Cortex of kidney (tissue), 1 donor: Measurements from ENCODE around the gene CAMKMT.
"Not testable (repeated sequence)": the region's sequence is repeated elsewhere in the genome, so short reads cannot be mapped to it uniquely, and the experiment has no call there.

Source experiments
- DNase-seq: peaks from one replicate; lab custom pipeline; 2025; lab: John Stamatoyannopoulos, UW

The CAMKMT gene

DNA sequence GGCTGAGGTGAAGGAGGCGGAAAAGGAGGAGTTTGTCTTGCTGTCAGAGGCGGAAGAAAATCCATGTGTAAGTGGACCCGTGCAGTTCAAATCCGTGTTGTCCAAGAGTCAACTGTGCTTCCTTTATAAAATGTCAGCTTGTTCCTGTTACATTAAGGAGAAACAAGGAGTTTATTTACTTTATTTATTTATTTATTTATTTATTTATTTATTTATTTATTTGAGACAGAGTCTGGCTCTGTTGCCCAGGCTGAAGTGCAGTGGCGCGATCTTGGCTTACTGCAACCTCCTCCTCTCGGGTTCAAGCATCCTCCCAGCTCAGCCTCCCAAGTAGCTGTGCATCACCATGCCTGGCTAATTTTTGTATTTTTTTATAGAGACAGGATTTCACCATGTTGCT is 143.9 kb downstream of the CAMKMT start:
- not testable (repeated sequence) for DNase-seq

DNA sequence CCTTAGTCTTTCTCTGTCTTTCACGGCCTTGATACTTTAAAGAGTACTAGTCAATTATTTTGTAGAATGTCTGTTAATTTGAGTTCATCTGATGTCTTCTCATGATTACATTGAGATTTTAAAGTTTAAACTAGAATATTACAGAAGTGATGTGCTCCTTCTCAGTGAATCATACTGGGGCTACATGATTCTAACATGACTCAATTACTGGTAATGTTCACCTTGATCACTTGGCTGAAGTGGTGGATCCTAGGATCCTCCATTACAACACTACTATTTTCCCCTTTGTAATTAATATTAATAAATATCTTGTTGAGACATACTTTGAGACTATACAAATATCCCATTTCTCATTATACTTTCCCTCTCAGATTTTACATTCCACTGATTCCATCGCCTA is 148.5 kb downstream of the CAMKMT start:
- no peak for DNase-seq

DNA sequence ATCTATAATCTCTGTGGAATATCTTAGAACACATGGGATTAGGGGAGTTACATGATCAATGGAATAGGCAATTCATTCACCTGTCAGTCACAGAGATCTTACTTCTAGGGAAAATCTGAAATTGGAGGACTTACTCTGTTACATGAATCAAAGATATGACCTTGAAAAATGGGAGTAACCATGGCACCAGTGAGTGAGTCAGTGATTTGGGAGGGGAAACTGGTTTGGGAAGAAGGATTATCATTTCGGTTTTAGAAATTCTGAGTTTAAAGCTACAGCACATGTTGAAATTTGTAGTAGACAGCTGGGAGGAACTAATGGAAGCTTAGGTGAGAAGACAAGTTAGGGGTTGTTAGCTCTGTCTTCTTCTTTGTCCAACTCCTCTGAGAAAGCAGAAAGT is 153.7 kb downstream of the CAMKMT start:
- DNase-seq: no peak

DNA sequence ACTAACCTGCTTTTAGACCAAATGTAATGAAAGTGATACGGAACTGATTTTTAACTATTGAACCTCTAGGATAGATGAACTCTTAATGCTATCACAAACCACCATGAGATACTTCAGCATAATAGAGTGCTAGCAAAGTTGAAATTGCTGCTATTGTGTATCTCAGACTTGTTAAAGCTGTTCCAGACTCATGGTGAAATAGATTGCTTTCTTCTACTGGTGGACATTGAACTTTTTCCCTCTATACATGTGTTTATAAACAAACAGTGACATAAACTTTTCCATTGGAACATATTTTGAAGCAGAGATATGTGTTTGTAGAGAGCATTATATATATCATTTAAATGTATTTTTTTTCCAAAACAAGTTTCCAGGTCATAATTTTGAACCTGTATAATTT is 157.3 kb downstream of the CAMKMT start:
- DNase-seq: no peak

DNA sequence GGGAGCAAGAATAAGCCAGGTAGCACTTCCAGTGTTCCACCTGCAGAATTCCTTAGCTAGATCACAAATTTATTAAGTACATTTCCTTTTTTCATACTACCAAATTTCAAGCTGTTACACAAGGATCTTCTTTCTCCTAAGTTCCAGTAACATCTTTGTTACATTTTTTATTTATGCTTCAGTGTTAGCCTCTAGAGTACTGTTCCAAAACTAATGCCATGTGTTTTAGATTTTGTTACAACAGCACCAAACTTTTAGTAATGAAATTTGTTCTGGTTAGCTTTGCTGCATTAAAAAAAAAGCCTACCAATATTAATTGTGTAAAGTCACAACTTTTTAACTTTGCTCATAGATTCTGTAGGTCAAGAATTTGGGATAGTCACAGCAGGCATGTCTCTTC is 161.1 kb downstream of the CAMKMT start:
- DNase-seq: no peak

DNA sequence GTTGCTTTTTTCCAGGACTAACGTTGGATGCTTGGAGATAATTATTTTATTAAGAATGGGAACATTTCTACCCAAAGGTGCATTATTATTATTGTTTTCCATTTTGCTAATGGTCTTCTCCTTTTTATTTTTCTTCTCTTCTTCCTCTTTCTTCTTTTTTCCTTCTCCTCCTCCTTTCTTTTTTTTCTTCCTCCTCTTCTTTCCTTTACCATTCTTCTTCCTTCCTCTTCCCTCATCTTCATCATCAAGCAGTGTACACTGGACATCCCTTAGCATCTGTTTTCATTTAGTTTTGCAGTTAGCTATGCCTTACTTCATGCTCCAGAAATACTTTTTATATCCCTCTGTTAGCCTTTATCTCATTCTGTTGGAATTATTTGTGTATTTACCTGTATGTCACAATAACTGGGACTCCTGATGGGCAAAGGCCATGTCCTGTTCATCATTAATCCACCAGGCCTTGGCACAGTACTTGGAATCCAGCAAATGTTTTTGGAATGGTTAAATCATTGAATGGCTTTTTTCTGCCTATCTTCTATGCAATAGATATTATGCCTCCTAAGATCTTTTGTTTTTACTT is 162.7 kb downstream of the CAMKMT start:
- no peak for DNase-seq

DNA sequence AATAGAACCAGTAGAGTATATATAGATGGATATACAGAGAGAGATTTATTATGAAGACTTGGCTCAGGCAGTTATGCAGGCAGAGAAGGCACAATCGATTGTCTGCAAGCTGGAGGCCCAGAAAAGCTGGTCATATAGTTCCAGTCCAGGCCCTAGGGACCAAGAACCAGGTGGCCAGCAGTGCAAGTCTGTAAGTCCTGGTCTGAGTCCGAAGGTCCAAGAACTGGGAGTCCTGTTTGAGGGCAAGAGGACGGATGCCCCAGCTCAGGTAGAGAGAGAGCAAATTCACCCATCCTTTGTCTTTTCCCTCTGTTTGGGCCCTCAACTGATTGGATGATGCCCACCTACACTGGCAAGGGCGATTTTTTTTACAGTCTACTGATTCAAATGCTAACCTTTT is 164.6 kb downstream of the CAMKMT start:
- DNase-seq: no peak

DNA sequence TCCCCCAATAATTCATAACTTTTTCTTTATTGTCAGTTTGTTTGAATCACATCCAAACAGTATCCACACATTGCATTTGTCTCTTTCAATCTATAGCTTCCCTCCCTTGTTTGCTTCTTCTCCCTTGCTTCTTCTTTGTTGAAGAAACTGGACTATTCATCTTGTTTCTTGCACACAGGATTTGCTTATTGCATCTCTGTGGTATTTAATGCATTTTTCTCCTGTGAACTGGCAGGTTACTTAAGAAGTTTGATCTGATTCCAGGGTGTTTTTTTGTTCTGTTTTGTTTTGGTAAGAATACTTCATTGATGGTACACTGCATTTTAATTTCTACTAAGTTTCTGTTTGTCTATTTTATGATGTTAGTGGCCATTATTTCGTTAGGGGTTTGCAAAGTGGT is 166.8 kb downstream of the CAMKMT start:
- DNase-seq: no peak

DNA sequence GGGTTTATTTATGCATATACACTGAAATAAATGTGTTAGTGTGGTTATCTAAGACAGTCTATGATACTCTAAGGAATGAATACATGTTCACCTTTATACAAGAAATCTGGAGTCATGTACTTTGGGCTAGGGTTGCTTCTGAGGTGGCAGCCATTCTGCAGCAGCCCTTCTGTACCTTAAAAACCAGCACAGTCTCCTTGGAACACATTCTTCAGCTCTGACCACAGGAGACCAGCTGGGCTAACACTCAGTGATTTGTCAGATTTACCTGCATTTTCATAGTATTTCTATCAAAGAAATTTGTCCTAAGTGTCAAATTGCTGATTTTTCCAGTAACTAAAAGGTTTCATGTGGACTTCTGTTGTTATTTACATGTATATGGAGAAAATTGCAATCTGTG is 167.7 kb downstream of the CAMKMT start:
- DNase-seq: no peak

DNA sequence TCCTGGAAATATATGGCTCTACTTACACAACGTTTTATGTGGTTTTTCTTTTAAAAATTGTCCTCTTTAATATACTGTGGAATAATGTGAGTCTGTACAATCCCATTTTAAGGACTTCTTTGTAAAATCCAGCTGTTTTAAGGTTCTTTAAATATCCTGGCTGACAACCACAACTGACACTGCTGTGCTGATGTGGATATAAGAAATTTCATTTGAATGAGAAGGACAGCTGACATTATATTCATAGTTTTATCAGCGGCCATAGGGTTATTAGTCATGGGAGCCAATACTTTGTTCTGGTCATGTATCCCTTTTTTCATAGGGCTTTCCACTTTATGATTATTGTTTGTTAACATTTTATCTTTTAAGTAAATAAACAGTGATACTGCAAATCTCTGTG is 169.5 kb downstream of the CAMKMT start:
- DNase-seq: no peak

DNA sequence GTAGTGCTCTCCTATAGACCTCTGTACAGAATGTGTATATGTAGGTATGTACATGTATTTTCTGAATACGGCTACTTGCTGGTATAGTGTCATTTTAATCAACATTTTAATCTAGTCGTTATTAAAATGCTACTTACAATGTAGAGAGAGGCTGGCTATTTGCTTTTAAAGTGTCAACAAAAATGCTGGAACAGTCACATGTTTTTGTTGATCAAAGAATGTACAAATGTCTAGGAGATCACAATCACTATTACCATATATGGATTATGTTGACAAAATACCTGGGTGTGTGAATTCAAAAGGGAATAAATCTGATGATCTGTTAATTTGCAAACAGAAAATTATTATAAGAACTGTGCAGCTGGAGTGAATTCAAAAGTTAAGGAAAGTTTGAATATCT is 170.3 kb downstream of the CAMKMT start:
- no peak for DNase-seq

DNA sequence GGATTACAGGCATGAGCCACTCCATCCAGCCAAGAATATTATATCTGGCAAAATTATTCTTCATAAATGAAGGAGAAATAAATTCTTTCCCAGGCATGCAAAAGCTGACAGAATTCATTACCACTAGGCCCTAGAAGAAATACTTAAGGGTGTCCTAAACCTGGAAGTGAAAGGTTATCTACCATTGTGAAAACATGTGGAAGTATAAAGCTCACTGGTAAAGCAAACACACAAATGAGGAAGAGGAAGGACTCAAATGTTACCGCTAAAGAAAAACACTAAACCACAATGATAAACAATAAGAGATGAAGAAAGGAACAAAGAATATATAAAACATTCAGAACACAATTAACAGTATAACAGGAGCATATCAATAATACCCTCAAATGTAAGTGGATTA is 171.8 kb downstream of the CAMKMT start:
- DNase-seq: no peak

DNA sequence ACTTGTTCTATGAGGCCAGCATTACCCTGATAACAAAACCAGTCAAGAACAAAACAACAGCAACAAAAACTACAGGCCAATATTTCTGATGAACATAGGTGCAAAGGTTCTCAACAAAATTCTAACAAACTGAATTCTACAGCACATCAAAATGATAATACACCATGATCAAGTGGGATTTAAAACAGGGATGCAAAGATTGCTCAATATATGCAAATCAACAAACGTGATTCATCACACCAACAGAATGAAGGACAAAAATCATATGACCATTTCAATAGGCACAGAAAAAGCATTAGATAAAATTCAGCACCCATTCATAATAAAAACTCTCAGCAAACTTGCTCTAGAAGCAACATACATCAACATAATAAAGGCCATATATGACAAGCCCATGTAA is 173.6 kb downstream of the CAMKMT start:
- no peak for DNase-seq

DNA sequence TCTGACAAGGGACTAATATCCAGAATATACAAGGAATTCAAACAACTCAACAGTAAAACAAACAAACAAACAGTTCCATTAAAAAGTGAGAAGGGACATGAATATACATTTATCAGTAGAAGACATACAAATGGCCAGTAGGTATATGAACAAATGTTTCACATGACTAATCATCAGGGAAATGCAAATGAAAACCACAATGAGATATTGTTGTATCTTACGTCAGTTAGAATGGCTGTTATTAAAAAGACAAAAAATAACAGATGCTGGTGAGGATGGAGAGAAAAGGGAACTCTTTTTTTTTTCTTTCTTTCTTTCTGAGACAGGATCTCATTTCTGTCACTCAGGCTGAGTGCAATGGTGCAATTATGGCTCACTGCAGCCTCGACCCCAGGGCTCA is 175.5 kb downstream of the CAMKMT start:
- no peak for DNase-seq

DNA sequence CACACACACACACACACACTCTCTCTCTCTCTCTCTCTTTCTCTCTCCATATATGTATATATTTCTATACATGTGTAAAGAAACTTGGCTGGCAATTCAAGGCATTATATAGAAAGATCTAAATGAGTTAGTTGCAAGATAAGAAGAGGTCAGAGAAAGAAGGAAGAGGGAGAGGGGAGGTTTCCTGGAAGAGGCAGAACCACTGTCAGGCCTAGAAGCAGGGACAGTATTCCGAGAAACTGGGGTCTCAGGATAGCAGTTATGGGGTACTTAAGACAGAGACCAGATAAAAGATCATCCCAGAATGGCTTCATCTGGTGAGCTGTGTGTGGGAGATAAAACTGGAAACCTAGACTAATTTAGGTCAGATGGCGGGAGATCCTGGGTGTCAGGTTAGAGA is 180.8 kb downstream of the CAMKMT start:
- no peak for DNase-seq

DNA sequence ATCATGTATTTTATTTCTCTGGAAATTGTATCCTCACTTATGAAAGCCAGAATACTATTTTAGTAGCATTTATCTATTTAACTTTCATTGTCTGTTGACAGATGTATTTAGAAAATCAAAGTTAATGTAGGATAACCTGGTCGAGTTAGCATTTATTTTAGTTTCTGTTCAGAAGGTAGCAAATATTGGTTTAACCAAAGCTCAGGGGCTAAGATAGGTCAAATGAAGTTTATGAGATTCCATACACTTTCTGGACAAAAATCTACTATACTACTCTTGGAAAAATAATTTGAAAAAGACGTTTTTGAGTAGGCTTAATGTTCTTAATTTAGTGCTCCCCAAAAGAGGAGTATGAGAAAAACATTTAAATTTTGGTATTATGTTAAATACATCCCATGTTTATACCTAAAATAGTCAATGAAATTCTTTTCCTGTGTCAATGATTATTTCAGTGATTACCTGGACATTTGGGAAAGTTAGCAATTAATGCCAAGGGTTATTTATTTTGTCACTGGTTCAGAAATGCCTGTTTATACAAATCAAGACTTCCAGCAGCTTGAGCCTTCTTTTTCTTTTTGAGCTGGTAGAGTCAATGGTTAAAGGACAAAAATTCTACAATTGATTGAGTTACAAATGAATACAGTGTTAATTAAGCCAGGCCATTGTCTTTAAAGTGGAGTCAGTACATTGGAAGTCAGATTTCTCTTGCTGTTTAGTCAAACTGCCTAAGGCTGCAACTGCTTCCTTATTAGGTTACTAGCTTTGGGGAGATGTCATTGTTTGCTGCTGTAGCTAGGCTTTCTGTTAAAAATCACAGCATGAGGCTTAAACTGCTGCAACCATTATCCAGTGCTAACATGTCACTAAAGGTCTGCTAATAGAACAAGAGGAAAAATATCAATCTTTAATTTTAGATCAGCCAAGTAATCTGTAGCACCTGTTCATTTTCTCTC is 182.3 kb downstream of the CAMKMT start:
- DNase-seq: no peak

DNA sequence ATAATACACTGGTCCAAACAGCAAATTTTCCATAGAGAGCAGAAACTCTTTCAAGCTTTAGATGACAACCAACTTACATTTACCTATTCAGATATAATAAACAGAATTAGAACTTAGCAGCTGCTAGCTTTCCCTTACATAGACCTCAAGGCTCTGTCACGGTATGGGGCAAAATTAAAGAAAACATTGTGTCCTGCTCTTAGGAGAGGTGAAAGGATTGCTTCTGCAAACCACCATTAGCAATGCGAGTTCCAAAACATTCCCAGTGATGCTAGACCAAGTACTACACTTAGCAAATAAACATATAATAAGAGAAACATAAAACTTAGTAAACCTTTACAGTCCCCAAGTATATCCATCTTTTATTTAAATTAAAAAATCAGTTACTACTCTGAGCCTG is 183.3 kb downstream of the CAMKMT start:
- no peak for DNase-seq

DNA sequence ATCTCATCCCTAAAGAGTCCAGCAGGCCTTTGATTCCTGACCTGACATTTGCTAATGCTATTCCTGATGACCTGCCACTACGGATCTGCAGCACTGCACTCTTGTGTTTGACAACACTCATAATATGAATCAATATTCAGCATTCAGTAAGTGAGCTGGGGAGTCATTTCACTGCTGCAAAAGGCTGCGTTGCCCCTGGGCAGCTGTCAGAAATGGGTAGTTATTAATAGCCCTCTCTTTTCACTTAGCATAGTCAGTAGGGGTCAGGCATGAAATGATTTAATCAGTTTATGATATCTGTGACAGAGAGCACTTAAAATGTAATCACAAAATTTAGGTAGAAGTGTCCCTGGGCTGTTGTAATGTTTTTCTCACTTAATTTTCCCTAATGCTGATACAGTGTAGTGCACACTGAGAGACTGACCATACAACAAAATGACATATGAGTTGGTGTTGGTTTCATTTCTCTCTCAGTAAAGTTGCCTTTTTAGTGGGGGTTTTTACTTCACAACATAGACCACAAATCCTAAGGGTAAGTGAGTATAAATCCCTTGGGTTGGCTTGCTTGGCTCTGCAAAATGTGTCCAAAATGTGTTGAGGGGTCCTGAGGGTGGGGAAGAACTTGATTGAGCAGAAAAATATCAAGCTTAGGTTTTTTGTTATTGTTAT is 184.8 kb downstream of the CAMKMT start:
- no peak for DNase-seq

DNA sequence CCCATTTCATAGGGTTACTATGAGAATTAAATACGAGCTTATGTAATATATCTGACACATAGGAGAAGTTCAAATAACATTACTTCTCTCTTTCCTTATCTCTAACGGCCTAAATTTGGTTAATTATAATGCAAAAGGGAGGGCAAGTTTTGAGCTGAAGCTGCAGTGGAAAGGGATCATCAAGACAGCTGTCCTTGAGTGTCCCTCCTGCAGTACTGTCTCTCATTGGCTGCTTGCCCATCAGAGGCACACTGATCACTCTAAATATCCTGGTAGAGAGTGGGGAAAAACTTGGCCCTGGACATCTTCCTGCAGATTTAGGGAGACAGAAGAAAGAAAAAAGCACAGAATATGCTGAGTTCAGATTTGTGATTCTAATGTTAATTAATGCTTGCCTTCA is 186.0 kb downstream of the CAMKMT start:
- no peak for DNase-seq

DNA sequence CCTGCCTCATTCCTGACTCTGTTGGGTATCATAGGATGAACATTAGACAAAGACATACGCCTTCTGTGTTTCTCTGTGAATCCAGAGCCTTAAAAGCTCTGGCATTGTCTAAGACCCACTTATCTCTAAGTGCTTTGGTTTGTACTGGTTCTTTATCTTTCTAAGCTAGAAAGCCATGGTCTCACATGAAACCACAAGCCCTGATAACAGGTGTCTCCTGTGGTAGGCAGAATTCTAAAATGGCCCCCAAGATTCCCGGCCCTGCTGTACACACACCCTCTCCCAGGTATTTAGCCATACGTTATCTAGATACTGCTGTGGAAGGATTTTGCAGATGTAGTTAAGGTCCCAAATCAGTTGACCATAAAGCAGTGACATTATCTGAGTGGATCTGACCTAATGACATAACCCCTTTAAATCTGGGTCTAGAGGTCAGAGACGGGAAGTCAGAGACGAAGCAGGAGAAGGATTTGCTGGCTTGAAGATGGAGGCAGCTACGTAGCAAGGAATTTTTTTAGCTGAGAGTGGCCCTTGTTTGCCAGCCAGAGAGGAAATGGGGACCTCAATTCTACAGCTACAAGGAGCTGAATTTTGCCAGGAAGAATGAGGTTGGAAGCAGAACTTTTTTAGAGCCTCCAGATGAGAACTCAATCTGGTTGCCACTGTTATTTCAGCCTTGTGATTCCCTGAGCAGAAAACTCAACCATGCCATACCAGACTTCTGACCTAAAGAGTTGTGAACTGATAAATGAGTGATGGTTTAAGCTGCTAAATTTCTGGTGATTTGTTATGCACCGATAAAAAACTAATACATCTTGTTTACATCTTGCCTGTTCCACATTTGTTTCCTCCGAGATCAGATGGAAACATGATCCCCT is 186.7 kb downstream of the CAMKMT start:
- no peak for DNase-seq

DNA sequence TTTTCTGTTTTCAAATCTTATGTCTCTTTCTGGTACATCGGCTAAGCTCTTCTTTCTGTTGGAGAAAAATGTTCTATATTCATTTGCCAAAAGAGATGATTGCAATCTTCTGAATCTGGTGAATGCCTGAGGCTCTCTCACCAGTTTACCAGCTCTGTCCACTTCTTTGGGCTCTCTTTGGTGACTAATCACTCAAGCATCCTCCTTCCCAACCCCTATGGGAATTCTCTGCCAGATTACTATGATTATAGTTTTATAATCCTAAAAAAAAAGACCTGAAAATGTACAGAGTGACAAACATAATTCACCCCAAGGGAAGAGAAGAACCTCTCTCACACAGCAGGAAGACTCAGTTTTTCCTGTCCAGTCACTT is 187.3 kb downstream of the CAMKMT start:
- DNase-seq: no peak

DNA sequence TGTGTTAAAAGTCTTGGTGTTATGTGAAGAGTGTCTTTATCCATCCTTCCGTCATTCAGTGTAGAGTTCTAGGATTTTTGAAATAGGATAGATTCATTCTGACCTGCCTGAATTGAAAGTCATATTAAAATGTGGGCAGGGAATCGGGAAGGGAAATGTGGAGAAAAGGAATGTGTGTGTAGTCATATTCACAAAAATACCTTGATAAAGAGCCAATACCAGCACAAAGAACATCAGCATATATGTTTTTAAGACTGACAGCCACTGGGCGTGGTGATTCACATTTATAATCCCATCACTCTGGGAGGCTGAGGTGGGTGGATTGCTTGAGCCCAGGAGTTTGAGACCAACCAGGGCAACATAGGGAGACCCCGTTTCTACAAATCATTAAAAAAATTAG is 188.1 kb downstream of the CAMKMT start:
- no peak for DNase-seq
